ENCODE results near the gene PRKACB.
A peak's percentile ranks its signal among the peaks of the same experiment; 100 is the strongest.
"Not testable (repeated sequence)": the region's sequence is repeated elsewhere in the genome, so short reads cannot be mapped to it uniquely, and the experiment has no call there.

Gene PRKACB

DNA sequence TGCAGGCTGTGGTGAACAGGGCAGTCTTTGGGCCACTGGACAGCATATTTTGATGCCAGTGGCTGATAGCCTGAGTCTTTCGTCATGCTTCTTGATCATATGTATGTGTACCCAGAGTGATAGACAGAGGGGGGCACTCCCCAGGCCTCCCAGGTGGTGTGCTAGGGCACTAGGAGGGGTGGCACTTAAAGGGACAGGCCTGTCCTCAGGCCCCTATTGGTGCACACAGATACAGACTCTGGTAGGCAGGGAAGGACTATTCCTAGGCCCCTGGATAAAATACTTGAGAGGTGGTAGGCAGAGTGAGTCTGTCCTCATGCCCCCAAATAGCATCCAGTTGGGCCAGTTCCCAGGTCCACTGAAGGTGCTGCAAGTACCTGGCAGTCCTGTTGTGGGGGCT, 80.8 kb downstream of the PRKACB start:
- DNase-seq, result no peak

DNA sequence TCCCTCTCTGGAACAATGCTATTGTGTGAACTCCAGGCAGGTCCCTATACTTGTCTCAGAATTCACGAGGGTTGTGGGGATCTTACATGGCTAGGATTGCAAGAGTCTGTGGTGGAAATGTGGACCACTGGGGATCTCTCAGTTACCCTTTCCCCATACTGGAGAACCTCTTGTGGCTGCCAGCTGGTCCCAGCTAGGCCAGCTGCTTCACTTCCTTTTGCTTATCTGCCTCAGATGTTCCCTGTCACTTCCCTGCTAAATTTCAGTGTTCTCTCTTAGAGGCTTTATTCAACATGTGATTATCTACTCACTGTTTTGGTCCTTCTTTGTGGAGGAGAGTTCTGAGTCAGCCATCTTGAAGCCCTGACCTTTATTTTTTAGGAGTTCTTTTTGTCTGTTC, 81.6 kb downstream of the PRKACB start:
- DNase-seq, result no peak

DNA sequence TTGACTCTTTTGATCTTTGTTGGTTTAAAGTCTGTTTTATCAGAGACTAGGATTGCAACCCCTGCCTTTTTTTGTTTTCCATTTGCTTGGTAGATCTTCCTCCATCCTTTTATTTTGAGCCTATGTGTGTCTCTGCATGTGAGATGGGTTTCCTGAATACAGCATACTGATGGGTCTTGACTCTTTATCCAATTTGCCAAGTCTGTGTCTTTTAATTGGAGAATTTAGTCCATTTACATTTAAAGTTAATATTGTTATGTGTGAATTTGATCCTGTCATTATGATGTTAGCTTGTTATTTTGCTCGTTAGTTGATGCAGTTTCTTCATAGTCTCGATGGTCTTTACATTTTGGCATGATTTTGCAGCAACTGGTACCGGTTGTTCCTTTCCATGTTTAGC, 88.6 kb downstream of the PRKACB start:
- not testable (repeated sequence) for DNase-seq

DNA sequence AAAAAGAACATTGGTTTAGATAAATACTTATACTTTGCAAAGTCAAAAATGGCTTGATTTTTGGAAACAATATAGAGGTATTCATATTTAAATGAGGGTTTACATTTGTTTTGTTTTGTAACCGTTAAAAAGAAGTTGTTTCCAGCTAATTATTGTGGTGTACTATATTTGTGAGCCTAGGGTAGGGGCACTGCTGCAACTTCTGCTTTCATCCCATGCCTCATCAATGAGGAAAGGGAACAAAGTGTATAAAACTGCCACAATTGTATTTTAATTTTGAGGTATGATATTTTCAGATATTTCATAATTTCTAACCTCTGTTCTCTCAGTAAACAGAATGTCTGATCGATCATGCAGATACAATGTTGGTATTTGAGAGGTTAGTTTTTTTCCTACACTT, 92.2 kb downstream of the PRKACB start:
- no peak for DNase-seq

DNA sequence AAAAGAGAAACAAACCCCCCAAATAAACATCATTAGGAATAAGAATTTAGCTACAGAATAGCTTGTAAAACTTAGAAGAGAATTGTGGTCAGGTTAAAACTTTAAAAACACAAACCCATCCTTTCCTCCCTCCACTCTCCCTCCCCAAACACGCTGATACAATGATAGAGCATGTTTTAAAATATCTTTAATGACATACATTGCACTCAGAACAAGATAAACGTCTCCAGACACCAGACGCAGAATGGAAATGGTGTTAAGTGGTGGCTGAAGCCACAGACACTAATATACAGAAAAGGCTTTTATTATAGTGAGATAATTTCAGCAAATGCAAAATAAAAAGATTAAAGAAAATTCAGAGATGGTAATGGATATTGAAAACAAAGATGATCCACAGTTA, 98.6 kb downstream of the PRKACB start:
- DNase-seq, result no peak

DNA sequence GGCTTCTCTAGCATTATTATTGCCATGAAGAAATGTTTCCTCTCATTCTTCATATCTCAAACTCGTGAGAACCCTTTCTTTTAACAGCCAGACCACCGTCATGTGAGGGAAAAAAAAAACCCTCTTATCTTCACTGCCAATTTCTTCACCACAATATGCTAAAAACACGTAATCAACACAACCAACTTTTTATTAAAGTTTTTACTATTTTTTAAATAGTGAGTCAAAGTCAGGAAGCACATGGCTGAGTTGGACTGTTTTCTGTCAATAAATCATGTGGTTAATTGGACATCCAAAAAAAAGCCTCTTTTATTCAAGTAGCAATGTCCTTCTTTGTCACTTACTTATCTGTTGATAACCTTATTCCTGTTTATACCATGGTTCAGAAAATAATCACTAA, 101.5 kb downstream of the PRKACB start:
- no peak for DNase-seq

DNA sequence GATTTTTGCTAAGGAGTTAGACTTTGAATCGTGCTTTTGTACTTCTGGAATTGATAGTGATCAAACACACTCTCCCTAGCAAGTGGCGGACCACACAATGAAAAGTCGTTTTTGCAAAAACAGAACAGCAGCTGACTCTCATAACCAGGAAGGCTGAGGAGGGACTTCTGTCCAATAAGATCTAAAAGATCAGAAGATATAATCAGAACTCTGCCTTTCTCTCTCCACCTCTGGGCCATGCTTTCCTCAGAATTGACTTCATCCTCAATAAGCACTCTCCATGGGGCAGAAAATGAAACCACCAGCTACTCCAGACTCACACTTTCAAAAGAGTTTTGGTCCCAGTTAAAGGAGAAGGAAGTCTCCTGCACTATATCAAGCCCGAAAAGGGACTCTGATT, 102.1 kb downstream of the PRKACB start:
- no peak for DNase-seq

DNA sequence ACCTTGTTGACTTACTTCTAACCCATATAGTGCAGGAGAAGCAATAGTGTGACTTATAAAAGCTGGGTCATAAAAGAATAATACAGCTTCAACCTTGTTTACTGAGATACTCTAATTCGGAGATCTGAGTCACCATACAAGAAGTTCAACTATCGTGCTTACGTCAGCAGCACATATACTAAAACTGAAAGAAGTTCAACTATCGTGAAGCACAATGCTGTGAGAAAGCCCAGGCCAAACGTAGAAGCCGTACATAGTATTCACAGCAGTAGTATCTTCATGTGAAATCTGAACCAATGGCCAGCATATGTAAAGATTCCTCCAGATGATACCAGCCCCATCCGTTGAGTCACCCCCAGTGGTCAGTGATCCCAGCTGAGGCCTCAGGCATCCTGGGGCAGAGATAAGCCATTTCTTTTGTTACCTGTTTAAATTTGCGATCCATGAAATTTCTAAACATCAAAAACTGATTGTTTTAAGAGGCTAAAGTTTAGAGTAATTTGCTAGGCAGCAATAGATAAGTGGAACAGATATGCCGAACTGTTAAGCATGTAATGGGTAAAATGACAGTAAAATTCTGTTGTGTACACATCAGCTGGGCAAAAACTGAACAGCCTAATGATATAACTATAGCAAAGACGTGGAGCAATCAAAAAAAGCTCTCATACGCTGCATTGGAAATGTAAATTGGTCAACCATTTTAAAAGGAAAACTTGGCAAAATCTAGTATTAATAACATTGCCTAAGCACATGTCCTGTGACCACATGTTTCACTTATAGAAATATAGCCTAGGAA, 103.6 kb downstream of the PRKACB start:
- no peak for DNase-seq

DNA sequence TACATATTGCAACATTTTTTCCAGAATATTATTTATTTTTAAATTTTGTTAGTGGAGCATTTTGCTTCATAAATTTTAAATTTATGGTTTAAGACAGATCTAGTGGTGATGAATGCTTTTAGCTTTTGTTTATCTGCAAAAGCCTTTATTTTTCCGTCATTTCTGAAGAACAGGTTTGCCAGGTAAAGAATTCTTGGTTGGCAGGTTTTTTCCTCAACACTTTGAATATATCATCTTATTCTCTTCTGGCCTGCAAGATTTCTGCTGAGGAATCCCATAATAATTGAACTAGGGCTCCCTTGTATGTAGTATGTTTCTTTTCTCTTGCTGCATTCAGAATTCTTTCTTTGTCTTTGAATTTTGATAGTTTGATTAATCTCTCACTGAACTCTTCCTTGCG, 106.6 kb downstream of the PRKACB start:
- no peak for DNase-seq

DNA sequence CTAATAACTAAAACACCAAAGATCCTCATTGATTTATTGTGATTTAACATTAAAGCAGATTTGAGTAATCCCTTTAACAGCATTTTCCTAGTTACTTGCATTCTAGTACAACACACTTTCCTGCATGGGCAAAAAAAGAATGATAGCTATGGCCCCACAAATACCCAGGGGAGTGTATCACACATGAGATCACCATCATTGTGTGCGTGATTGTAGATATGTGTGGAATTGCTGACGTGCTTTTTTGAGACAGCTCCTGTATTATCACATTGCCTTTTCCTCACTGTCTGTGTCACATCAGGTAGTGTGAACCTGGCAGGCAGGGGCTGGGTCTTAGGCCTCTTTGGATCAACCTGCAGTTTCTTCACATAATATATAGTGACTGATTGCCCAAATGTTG, 109.0 kb downstream of the PRKACB start:
- no peak for DNase-seq

DNA sequence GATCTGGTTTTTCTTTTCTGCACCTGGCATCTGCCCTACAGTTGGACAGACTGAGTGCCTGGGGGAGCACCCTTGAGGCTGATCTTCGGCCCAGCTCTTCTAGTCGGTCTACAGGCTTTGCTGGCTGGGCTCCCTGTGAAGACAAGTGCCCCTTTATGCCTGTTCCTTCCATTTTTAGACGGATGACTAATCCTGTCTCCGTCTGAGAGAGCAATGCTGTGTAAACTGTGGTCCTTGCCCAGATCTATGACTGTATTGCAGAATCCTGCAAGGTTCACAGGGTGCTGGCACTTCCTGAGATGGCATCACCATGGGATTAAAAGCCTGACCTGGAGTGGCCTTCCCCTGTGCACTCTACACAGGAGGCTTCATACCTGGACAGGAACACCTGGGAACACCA, 109.8 kb downstream of the PRKACB start:
- no peak for DNase-seq

DNA sequence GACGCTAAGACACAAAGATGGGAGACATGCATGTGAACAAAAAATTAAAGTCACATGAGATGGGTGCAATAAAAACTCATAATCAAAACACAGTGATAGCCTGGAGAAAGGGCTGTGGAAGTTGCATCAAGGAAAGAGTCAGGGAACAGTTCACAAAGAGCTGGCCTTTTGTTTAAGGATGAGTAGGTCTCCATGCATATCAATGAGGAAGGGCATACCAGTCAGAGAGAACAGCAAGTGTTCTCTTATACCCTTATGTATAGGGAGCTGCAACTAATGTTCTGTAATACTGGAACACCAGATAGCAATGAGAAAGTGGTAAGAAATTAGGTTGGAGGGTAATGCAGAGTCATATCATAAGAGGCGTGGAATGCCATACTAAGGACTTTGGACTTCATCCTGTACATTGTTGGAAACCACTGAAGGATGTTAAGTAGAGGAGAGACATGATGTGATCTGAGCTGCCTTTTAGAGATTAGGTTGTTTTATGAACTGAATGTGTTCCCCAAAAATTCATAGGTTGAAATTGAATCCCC, 110.7 kb downstream of the PRKACB start:
- DNase-seq, result no peak

DNA sequence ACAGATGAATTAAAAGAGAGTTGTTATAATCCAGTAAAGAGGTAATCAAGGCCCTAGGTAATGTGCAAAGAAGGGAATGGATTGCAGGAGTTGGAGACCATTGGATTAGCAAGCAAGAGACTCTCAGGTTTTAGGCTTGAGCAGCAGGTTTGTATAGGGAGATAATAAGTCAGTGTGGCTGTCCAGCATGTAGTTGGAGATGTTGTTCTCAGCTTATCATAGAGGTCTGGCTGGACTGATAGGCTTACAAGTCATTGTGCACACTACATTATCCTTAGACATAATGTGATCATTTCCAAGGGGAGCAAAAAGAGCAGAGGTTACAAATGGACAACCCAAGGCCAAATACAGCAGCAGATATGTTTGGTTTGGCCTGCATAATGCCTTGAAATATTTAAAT, 111.5 kb downstream of the PRKACB start:
- DNase-seq, result no peak

DNA sequence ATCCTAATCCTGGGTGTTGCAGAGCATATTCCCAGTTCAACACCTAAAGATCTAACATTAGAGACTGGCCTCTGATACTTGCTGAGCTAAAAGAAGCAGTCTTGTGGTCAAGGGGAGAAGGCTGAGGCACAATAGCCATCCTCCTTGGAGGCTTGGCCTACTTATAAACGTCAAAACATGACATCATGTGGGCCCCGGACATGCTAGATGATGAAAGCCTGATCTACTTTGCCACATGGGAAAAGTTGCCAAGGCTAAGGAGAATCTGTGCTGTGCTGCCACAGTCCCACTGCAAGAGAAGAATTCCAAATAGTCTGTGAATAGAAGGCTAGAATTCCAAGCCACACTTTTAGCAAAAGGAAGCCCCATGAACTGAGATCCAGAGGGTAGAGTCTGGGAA, 113.5 kb downstream of the PRKACB start:
- no peak for DNase-seq

DNA sequence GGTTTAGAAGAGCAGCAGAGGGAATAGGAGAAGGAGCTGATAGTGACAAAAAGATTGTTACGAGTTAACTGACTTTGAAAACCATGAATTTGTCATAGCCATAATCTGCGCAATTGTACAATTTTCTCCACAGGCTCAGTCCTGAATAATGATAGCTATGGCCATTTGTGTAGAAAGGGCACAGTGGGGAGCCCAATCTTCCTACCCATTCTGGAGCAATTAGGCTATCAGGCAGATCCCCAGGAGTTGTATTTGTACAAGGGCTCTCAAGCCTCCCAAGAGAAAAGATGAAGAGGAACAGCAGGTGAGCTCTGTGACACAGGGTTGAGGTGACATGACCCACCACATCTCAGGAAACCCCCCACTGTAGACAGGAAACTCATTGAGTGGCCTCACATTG, 115.3 kb downstream of the PRKACB start:
- peak; percentile 22 for DNase-seq

DNA sequence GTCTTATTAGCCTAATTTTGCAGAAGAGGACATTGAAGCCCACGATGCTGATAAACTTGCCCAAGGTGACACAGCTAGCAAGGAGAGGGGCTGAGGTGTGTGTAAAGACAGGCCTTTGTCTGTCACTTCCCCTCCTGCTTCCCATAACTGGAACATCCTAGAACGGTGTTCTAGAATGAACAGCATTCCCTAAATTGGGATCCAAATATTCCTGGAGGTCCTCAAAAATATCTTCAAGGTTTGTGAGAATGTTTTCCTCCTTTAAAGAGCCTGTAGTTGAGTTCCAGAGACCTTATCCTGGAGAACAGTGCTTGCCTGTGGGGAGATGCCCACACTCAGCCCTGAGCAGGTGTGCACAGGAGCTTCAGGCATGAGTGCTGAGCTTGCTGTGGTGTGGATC, 115.9 kb downstream of the PRKACB start:
- no peak for DNase-seq

DNA sequence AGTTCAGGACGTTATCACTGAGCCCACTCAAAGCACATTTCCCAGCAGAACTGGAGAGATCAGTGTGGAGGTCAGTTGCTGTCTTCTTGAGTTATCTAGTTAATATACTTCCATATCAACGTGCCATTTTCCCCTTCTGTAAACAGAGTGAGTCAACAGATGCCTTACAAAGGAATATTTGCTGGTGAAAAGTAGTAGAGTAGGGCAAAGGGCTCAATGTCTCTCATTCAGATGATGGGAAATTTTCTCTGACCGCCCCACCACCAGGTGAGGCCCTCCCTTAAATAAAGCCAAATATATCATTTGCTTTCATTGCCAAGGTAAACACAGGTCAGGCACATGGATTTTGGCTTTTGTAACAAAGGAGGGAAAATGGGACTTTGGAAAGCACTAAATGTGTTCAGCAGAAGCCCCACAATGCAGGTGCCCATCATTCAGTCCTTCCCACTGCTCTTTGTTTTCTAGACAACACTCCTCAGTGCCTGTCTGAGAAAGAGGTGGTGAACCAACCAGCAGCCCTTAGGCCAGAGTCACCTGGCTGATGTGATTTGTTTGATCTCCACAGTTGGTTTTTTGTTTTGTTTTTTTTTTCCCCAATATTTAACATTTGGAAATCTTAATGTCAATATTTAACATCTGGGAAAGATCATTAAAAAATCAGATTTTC, 116.9 kb downstream of the PRKACB start:
- DNase-seq, result no peak

DNA sequence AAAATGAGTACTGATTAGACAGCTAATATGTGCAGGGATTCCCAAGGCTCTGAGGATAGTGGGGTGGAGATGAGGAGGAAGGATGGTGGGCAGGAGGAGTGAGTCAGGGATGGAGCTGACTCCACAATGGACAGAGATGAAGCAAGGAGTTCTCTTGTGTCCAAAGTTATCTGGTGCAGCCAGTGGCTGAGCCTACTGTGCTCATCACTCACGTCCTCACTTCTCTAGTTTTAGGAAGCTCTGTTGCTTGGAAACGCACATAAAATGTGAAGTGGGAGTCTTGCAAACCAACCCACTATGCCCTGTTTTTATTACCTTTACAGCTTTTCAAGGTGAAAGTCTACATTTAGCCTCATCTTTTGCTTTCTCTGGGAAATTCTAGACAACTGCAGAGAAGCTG, 120.9 kb downstream of the PRKACB start:
- DNase-seq, result no peak

DNA sequence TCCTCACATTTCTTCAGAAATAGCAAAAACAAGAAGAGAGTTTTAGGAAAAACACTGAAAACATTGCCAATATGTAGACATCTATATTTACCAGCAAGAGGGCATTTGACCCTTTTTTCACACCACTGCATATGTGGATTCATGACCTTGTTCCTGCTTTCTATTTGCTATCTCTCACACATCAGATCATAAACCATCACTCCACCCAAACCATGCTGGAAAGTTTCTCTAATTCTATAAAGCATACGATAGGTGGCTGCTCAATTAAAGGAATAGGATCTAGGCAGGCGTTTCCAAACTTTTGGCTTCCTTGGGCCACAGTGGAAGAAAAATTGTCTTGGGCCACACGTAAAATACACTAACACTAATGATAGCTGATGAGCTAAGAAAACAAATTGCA, 121.8 kb downstream of the PRKACB start:
- no peak for DNase-seq

DNA sequence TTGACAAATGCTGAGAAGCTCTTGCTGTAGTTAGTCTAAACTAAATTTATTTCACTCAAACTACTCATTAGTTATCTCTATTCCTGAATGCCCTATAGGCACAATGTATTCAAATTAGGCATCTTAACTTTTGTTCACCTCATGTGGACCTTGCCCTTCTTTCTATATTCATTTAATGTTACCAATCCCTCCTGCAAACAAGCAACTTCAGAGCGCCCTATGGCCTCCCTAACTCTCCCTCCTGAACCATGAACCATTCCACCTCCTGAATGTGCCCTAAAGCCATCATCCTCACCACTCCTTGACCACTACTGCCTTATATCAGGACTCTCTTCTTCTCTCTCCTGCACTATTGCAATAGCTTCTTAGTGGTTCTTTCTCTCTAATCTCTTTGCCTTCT, 122.7 kb downstream of the PRKACB start:
- DNase-seq, result no peak

DNA sequence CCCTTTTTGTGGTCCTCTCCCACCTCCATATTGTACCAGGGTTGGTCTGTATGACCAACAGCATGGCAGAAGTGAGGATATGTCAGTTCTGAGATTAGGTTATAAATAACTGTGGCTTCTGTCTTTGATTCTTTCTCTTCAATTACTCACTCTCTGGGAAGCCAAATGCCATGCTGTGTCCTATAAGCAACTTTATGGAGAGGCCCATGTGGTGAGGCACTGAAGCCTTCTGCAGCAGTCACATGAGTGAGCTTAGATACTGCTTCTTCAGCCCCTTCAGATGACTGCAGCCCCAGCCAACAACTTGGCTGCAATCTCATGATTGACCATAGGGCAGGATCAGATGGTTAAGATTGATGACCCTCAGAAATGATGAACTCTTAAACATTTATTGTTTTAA, 123.4 kb downstream of the PRKACB start:
- no peak for DNase-seq

DNA sequence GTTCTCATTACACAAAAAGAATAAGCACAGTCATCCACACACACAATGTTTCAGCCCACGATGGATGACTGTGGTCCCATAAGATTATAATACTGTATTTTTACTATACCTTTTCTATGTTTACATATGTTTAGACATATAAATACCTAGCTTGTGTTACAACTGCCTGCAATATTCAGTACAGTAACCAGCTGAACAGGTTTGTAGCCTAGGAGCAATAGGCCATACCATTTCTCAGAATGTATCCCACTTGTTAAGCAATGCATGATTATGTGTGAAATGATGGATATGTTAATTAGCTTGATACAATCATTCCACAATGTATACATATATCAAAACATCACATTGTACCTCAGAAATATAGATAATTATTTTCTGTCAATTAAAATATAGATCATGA, 124.3 kb downstream of the PRKACB start:
- peak; percentile 67 for DNase-seq

DNA sequence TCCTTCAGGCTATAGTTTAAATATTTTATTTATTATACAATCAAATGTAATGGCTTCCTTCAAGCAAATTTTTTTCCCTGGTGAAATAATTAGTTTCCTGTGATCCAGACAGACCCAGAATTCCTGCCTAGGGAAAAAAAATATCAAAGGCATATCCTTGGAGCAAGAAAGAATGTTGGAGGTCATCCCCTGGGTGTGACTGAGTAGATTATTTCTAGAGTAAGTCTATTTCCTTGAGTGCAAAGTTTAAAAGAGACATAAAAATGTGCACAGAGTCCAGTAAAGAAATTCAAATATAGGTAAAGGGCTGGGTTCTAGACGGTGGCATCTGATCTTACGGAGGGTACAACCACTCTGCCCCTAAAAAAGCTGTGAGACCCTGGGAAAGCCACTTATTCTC, 125.2 kb downstream of the PRKACB start:
- DNase-seq, result no peak

DNA sequence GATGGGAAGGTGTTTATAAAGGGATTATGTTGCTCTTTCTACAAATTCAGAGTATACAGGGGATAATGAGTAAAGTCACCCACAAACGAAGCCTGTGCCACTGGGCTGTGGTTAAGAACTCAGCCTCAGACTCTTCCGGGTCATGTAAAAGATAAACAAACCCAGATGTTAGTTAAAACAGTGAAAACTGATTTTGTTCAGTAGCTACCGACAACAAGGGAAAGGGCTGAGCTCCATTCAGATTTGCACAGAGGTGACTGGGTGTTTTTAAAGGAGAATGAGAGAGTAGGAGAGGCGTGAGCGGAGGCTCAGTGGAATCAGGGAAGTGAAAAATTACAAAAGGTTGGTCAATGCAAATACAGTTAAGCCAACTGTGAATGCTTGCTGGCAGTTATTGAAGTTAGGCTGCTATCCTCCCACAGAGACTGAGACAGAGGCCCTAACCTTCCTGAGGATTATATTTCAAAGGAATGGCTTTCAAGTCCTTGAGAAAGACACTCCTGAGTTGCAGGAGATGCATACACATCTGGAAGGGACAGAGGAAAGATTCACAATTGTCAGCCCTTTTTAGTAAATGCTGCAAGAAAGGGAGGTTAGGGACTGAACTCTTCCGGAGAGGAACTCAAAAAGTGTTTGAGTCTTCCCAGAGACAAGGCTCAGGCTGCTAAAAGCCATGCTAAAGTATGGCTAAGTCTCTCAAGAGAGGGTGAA, 127.5 kb downstream of the PRKACB start:
- peak; percentile 17 for DNase-seq

All from NCI-H510A (cell line).